GM19452 (cell line): Measurements from ENCODE around the gene PPP1R2.
A peak's percentile ranks its signal among the peaks of the same experiment; 100 is the strongest.

Source experiments
- ATAC-seq: cut with Tn5 transposase; IDR thresholded peaks from one replicate; pipeline ENCODE4 v1.9.1; 2021; ENCODE audit not compliant: unreplicated experiment

Gene PPP1R2

DNA sequence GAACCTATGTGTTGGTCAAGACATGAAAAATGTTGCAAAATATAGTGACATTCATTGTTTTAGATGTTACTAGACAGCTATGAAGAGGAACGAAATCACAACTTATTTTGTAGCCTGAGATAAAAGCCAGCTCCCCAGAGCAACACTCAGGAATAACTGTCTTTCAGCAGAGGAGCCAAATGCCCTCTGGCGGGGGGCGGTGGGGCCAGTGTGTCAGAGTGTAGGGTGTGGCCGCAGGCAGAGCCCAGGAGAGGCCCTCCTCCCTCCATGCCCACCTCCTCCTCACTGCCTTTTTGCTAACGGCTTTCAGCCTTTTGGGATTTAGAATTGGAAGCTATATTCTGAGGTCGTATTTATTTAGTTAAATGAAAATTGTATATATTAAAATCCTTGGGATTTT is 23.7 kb upstream of the PPP1R2 start:
- no peak for ATAC-seq

- no peak for ATAC-seq
Observed at GRCh38 chr3:195565716-195566115, 22.6 kb upstream of the PPP1R2 start.

GRCh38 chr3:195563317-195563716 is 20.2 kb upstream of the PPP1R2 start:
- ATAC-seq, result no peak

- no peak for ATAC-seq
Observed at GRCh38 chr3:195559723-195560409, 16.7 kb upstream of the PPP1R2 start.

GRCh38 chr3:195558602-195559001 is 15.5 kb upstream of the PPP1R2 start:
- ATAC-seq, result no peak

DNA sequence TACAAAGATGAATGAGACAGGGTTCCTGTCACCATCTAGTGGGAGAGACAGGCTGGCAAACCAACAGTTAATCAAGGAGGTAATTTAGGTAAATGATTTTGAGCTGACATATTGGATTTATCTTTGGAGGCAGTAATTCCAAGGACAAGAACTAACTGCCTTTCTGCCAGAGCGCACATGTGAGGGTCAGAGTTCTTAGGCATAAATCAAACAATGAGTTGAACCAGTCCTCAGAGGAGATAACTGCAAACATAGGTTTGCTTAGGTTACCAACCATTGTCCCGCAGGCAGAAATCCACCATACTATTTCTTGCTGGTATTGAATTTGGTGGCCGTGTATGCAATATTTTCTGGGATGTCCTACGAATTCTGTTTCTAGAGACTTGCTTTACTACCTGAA is 14.2 kb upstream of the PPP1R2 start:
- no peak for ATAC-seq

DNA sequence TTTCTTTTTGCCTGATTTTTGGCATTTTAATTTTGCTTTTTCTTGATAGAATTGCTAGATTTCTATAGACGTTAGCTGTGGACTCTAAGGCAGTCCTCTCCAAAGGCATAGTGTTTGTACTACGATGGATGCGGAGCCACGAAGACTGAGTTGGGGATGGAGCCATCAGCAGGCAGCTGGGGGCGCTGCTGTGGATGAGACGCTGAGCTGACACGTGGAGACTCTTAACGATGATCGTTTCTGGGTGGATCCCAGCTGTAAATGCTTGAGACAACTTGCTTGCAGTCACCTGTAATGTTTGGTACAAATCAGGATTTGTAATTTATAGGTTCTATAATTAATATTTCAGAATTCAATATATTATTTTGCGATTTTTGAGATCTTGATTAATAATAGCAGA is 13.3 kb upstream of the PPP1R2 start:
- ATAC-seq, result no peak

GRCh38 chr3:195555110-195555509 is 12.0 kb upstream of the PPP1R2 start:
- no peak for ATAC-seq

DNA sequence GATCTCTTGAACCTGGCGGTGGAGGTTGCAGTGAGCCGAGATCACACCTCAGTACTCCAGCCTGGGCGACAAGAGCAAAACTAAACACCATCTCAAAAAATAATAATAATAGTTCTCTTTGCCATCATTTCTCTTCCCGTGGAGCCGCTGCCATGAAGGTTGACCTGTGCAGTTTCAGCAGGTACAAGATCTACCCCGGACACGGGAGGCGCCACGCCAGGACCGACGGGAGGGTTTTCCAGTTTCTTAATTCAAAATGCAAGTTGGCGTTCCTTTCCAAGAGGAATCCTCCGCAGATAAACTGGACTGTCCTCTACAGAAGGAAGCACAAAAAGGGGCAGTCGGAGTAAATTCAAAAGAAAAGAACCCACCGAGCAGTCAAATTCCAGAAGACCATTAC is 11.3 kb upstream of the PPP1R2 start:
- no peak for ATAC-seq

DNA sequence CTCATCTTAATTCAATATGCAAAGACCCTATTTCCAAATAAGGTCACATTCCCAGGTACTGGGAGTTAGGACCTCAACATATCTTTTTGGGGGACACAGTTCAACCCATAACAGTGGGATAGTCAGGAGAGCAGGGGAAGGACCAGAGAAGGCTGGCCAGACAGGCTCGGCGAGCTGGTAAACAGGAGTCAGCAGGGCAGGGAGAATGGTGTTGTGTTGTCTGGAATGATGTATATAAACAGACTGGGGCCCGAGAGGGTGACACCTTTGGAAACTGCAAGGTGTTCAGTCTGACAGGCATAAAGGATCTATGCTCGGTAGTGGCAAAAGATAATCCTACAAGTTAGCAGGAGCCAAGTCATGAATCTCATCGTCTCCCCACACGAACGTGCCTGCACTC is 10.1 kb upstream of the PPP1R2 start:
- no peak for ATAC-seq

DNA sequence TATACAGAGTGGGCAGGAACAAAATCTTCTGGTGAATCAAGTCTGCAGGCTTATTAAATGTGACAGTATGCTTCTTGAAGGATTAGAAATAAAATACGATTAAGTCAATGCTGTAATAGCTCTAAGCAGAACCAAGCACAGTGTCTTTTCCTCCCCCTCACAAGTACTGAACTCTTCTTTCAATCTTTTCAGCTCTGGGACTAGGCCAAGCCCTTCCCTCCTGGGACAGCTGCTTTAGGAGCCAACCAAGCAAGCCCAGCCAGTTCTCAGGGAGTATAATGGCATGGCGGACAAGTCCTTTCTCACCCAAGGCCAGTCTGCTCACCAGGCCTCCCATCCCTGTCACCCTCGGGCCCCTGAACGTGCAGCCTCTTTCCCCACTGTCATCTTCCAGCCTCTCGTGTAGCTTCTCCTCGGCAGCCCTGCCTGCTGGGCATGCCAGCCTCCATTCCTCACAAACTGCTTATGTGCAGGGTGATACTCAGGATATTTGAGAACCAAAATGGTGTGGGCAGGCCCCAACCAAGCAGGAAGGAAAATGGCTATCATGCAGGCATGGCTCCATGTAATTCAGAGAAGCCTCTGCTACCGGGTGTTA is 8.4 kb upstream of the PPP1R2 start:
- no peak for ATAC-seq

- ATAC-seq, result peak; percentile 58
Observed at GRCh38 chr3:195550723-195551122, 7.6 kb upstream of the PPP1R2 start.

DNA sequence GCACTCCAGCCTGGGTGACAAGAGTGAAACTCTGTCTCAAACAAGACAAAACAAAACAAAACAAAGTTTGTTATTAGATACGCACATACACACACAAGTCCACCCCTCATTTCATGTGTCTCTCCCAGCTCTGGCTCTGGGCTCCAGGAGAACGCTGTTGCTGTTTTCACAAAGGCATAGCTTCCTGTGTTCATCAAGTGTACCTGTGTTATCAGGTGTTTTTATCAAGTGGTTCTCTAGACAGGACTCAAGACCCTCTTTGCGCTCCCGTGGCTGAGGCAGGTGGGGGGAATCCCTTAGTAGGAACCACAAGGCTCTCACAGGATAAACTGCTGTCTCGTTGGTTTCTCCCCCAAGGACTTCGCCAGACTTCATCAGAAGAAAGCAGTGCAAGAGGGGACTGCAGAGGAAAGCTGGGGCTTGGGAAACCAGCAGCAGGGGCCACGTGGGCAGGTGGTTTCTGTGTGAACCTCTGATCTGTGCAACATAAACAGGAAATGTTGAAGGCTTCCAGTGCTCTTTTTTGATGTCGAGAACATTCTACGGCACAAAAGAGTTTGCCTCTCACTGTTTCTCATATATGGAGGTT is 6.9 kb upstream of the PPP1R2 start:
- peak; percentile 69 for ATAC-seq

GRCh38 chr3:195548987-195549386 is 5.9 kb upstream of the PPP1R2 start:
- no peak for ATAC-seq

DNA sequence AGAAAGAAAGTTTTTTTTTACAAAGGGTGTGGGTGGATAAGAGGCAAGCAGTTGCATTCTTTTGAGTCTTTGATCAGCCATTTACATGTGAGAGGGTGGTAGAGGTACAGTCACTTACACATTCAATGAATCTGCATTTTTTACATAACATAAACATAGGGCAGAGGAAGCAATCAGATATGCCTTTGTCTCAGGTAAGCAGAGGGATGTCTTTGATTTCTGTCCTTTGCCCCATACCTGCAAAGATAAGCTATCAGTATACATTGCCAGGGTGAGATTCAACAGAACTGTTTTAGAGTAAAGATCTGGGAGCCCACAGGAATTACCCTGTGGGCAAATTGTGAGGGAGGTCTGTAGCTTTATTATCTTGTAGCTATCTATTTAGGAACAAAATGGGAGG is 5.4 kb upstream of the PPP1R2 start:
- no peak for ATAC-seq

- ATAC-seq, result no peak
Observed at GRCh38 chr3:195548006-195548405, 4.9 kb upstream of the PPP1R2 start.

DNA sequence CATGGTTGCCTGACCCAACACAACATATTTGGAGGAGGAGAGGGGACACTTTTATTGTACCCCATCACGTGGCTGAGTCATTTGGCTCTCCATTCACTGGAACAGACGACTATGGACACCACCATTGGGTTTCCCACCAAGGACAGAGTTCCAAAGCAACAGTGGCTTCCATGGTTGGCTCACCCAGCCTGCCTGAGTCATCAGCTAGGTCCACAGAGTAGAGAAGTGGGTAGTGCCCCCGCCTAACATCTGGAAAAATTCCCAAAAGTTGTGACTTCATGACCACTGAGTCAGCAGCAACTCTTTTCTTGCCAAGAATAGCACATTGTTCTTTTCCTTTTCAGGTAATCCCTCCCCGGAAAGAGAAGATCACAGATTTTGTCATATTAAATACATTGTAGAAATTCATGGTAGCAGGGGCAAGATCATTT is 3.0 kb upstream of the PPP1R2 start:
- no peak for ATAC-seq

- ATAC-seq, result no peak
Observed at GRCh38 chr3:195544634-195545033, 1.5 kb upstream of the PPP1R2 start.

- ATAC-seq, result no peak
Observed at GRCh38 chr3:195544230-195544536, 1.1 kb upstream of the PPP1R2 start.

GRCh38 chr3:195543500-195544229 is 540 bp upstream of the PPP1R2 start:
- no peak for ATAC-seq

GRCh38 chr3:195542316-195542697 is 818 bp downstream of the PPP1R2 start:
- ATAC-seq, result no peak

GRCh38 chr3:195540511-195540910 is 2.6 kb downstream of the PPP1R2 start:
- no peak for ATAC-seq
